Fibroblast of villous mesenchyme (primary cell): ENCODE measurements around the gene SLCO4A1. TPM values are rescaled to one million over a fixed set of nuclear protein-coding genes. Genes with fewer than 3 reads are reported as not detected.
A peak's percentile ranks its signal among the peaks of the same experiment; 100 is the strongest.

ENCODE experiments used
- DNase-seq: peaks from one replicate; pipeline ENCODE4 v3.0.0-alpha.2; 2010; ENCODE audit warnings: low read depth
- H3K4me3 ChIP-seq: 2 replicates; pipeline ENCODE4 v1.5.1; 2011; ENCODE audit warnings: low read depth, mild to moderate bottlenecking, low read length
- CTCF ChIP-seq: IDR thresholded peaks from 2 replicates; pipeline ENCODE4 v1.5.1; 2012; ENCODE audit warnings: low read depth, mild to moderate bottlenecking, low read length; ENCODE audit not compliant: insufficient read depth
- total RNA-seq: library from RNA; depleted of rRNA; stranded (reverse); fragments of >200 nt; gene quantifications from 2 replicates; pipeline ENCODE4 v1.2.3, GENCODE V29; 2012

Gene SLCO4A1
- total RNA-seq, 1 donor: 3.0 TPM

GRCh38 chr20:62611819-62612218, 30.5 kb upstream of the SLCO4A1 start:
- no peak for DNase-seq
- no peak for TF ChIP-seq CTCF
- H3K4me3 ChIP-seq: no peak overlapping the region

GRCh38 chr20:62614085-62614960, 28.0 kb upstream of the SLCO4A1 start:
- no peak for DNase-seq
- H3K4me3 ChIP-seq: no peak overlapping the region
- no peak for TF ChIP-seq CTCF

GRCh38 chr20:62614961-62615680, 27.2 kb upstream of the SLCO4A1 start:
- no peak for DNase-seq
- no peak overlapping the region for H3K4me3 ChIP-seq
- TF ChIP-seq CTCF: no peak

- H3K4me3 ChIP-seq: no peak overlapping the region
These were observed 26.5 kb upstream of the SLCO4A1 start for GRCh38 chr20:62615750-62616251.

GRCh38 chr20:62616728-62617621, 25.3 kb upstream of the SLCO4A1 start:
- no peak overlapping the region for H3K4me3 ChIP-seq
- peak; percentile 69 for DNase-seq
- peak; percentile 99 for TF ChIP-seq CTCF

More at GRCh38 chr20:62615750-62616251, 26.5 kb upstream of the SLCO4A1 start:
- DNase-seq: no peak
- no peak for TF ChIP-seq CTCF
